GM21423 (cell line): ENCODE measurements around the gene SLC51B.
"Not testable (repeated sequence)": the region's sequence is repeated elsewhere in the genome, so short reads cannot be mapped to it uniquely, and the experiment has no call there.

Experiments used
- ATAC-seq: cut with Tn5 transposase; IDR thresholded peaks from one replicate; pipeline ENCODE4 v1.9.1; 2021; ENCODE audit warnings: mild to moderate bottlenecking, moderate library complexity; ENCODE audit not compliant: unreplicated experiment

SLC51B gene

GRCh38 chr15:65096481-65097385, 51.5 kb downstream of the SLC51B start:
- ATAC-seq, result no peak

GRCh38 chr15:65097651-65098263, 52.6 kb downstream of the SLC51B start:
- no peak for ATAC-seq

GRCh38 chr15:65099336-65099735, 54.1 kb downstream of the SLC51B start:
- ATAC-seq, result no peak

GRCh38 chr15:65099801-65100200, 54.6 kb downstream of the SLC51B start:
- not testable (repeated sequence) for ATAC-seq

GRCh38 chr15:65100442-65100841, 55.3 kb downstream of the SLC51B start:
- ATAC-seq, result no peak

- no peak for ATAC-seq
These were observed 56.3 kb downstream of the SLC51B start for GRCh38 chr15:65101411-65101890.

GRCh38 chr15:65101891-65102708, 56.9 kb downstream of the SLC51B start:
- no peak for ATAC-seq

GRCh38 chr15:65102912-65103311, 57.7 kb downstream of the SLC51B start:
- no peak for ATAC-seq
